Endodermal cell (in vitro differentiated cells): ENCODE measurements around the gene KIF3B. TPM values are rescaled to one million over a fixed set of nuclear protein-coding genes. Genes with fewer than 3 reads are reported as not detected.
"Not testable (repeated sequence)": the region's sequence is repeated elsewhere in the genome, so short reads cannot be mapped to it uniquely, and the experiment has no call there.

Experiments used
- DNase-seq: peaks from one replicate; pipeline ENCODE4 v3.0.0-alpha.2; 2017
- H3K27ac ChIP-seq: 2 replicates; pipeline ENCODE4 v1.5.1; 2013; ENCODE audit warnings: mild to moderate bottlenecking, low read depth, low read length, moderate library complexity
- H3K27me3 ChIP-seq: 2 replicates; pipeline ENCODE4 v1.6.1; 2013; ENCODE audit warnings: mild to moderate bottlenecking, low read length, moderate library complexity; ENCODE audit not compliant: insufficient read depth, control insufficient read depth, poor library complexity, severe bottlenecking
- H3K36me3 ChIP-seq: 2 replicates; pipeline ENCODE4 v1.7.0; 2013; ENCODE audit warnings: mild to moderate bottlenecking, low read length, moderate library complexity; ENCODE audit not compliant: control insufficient read depth, insufficient read depth
- H3K4me1 ChIP-seq: one replicate; pipeline ENCODE4 v1.7.0; 2013; ENCODE audit warnings: low read length; ENCODE audit not compliant: control insufficient read depth, insufficient read depth
- H3K4me3 ChIP-seq: 2 replicates; pipeline ENCODE4 v1.5.1; 2013; ENCODE audit warnings: mild to moderate bottlenecking, low read length, moderate library complexity
- H3K9ac ChIP-seq: 2 replicates; pipeline ENCODE4 v1.6.1; 2013; ENCODE audit warnings: mild to moderate bottlenecking, low read length, moderate library complexity; ENCODE audit not compliant: poor library complexity, severe bottlenecking; ENCODE audit errors: extremely low read depth
- H3K9me3 ChIP-seq: 2 replicates; pipeline ENCODE4 v1.6.1; 2013; ENCODE audit warnings: mild to moderate bottlenecking, low read length, moderate library complexity; ENCODE audit not compliant: control insufficient read depth
- H3K27ac Mint-ChIP-seq: 2 replicates; pipeline ENCODE4 v1.8.0; 2020; ENCODE audit warnings: mixed read lengths
- H3K27me3 Mint-ChIP-seq: 2 replicates; pipeline ENCODE4 v1.8.0; 2021; ENCODE audit warnings: mild to moderate bottlenecking, mixed read lengths; ENCODE audit not compliant: insufficient read depth
- H3K36me3 Mint-ChIP-seq: 2 replicates; pipeline ENCODE4 v1.8.0; 2020; ENCODE audit warnings: low read depth, mixed read lengths
- H3K4me1 Mint-ChIP-seq: 2 replicates; pipeline ENCODE4 v1.8.0; 2020; ENCODE audit warnings: mixed read lengths
- H3K4me3 Mint-ChIP-seq: 2 replicates; pipeline ENCODE4 v1.8.0; 2020; ENCODE audit warnings: mild to moderate bottlenecking, moderate library complexity, mixed read lengths
- H3K9me3 Mint-ChIP-seq: 2 replicates; pipeline ENCODE4 v1.8.0; 2020; ENCODE audit warnings: mild to moderate bottlenecking, mixed read lengths
- CTCF ChIP-seq: fragments of 200-600 bp; sonication (generic); conservative IDR thresholded peaks from 2 replicates; pipeline ENCODE4 v1.5.0; 2021; ENCODE audit warnings: antibody characterized with exemption, mild to moderate bottlenecking
- WGBS, 2 experiments: methylation state at CpG; one replicate each; pipeline versions ENCODE4 v1.1.5 to v1.1.7; 2013; ENCODE audit warnings: missing lambda C conversion rate in 2 of 2, mixed read lengths in 1 of 2; ENCODE audit not compliant: insufficient coverage in 1 of 2, insufficient read length in 1 of 2; 5-methylcytosine and 5-hydroxymethylcytosine counted together
- total RNA-seq, 2 donors: library from RNA; stranded (reverse); fragmentation: NEBNext Ultra II Directional in 1 of 2; extraction: Animal tissue kit (Norgen Biotek cat#: 25700) in 1 of 2; gene quantifications; 2 replicates in 1 of 2; 3 replicates in 1 of 2; pipeline ENCODE4 v1.2.1, GENCODE V29; 2021

Gene KIF3B
- total RNA-seq, 2 donors from 2014 or later, result 31.4 to 41.1 TPM

GRCh38 chr20:32338665-32339064, 61.2 kb downstream of the KIF3B start:
- Mint-ChIP-seq H3K36me3 (peaks cover 15% of the 10 kb centered on the region), H3K4me3 (no peak overlapping the region), H3K4me1 (peaks cover 9% of the 10 kb centered on the region), H3K27me3 (no peaks in the 10 kb centered on the region), H3K27ac (no peak overlapping the region), H3K9me3 (no peaks in the 10 kb centered on the region)
- Histone ChIP-seq H3K36me3 (peaks cover 13% of the 10 kb centered on the region), H3K27me3 (no peaks in the 10 kb centered on the region), H3K4me3 (no peak overlapping the region), H3K4me1 (peaks cover 10% of the 10 kb centered on the region), H3K9me3 (no peaks in the 10 kb centered on the region), H3K9ac (no peak overlapping the region), H3K27ac (no peak overlapping the region)
- no peak for TF ChIP-seq CTCF
- WGBS, 2 experiments, result 86 to 96% methylated on average over 7 of the region's 7 CpGs
- no peak for DNase-seq

GRCh38 chr20:32339116-32339515, 61.7 kb downstream of the KIF3B start:
- Histone ChIP-seq H3K27ac (no peak overlapping the region), H3K4me1 (peaks cover 10% of the 10 kb centered on the region), H3K9ac (no peak overlapping the region), H3K27me3 (no peaks in the 10 kb centered on the region), H3K4me3 (no peak overlapping the region), H3K36me3 (peaks cover 8% of the 10 kb centered on the region), H3K9me3 (no peaks in the 10 kb centered on the region)
- peaks cover 9% of the 10 kb centered on the region for H3K4me1 Mint-ChIP-seq
- WGBS, 2 experiments, result 83 to 89% methylated on average over 2 of the region's 2 CpGs
- no peak overlapping the region for H3K4me3 Mint-ChIP-seq
- no peaks in the 10 kb centered on the region for H3K9me3 Mint-ChIP-seq
- no peak for DNase-seq
- no peaks in the 10 kb centered on the region for H3K27me3 Mint-ChIP-seq
- peaks cover 11% of the 10 kb centered on the region for H3K36me3 Mint-ChIP-seq
- no peak overlapping the region for H3K27ac Mint-ChIP-seq
- TF ChIP-seq CTCF, result no peak

- H3K9me3 Mint-ChIP-seq, H3K27me3 ChIP-seq, H3K9me3 ChIP-seq, H3K9ac ChIP-seq, H3K27ac ChIP-seq, H3K36me3 ChIP-seq, H3K4me3 Mint-ChIP-seq, DNase-seq, H3K27me3 Mint-ChIP-seq, H3K36me3 Mint-ChIP-seq, H3K27ac Mint-ChIP-seq, H3K4me3 ChIP-seq, H3K4me1 ChIP-seq: not testable (repeated sequence)
- peaks cover 16% of the 10 kb centered on the region for H3K4me1 Mint-ChIP-seq
- 100% methylated on average over 1 of the region's 2 CpGs; no CpG with 5 or more reads in 1 of the 2 experiments for WGBS, 2 experiments
Observed at GRCh38 chr20:32341053-32341452, 63.6 kb downstream of the KIF3B start.

DNA sequence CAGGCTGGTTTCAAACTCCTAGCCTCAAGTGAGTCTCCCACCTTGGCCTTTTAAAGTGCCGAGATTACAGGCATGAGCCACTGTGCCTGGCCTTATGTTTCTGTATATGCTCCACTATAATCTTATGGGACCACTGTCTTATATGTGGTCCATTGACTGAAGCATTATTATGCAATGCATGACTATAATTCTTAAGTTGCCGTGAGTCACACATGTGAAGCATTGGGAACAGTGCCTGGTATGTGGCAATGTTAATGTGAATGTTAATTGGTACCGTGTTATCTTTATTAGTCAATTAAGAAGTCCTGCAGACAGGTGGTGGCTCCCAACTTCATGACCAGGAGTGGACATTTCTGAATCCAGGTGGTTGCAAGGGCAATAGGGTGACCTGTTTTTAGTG, 66.0 kb downstream of the KIF3B start:
- Histone ChIP-seq H3K27ac (no peak overlapping the region), H3K9ac (no peak overlapping the region), H3K36me3 (no peaks in the 10 kb centered on the region), H3K4me1 (peaks cover 10% of the 10 kb centered on the region), H3K4me3 (no peak overlapping the region), H3K27me3 (no peaks in the 10 kb centered on the region), H3K9me3 (no peaks in the 10 kb centered on the region)
- Mint-ChIP-seq H3K27ac (no peak overlapping the region), H3K27me3 (no peaks in the 10 kb centered on the region), H3K36me3 (no peaks in the 10 kb centered on the region), H3K4me1 (peaks cover 16% of the 10 kb centered on the region), H3K4me3 (no peak overlapping the region), H3K9me3 (no peaks in the 10 kb centered on the region)
- no peak for DNase-seq
- no peak for TF ChIP-seq CTCF
- 85 to 91% methylated on average over 3 of the region's 3 CpGs for WGBS, 2 experiments
